ENCODE measurements around the gene FBL.
A peak's percentile ranks its signal among the peaks of the same experiment; 100 is the strongest.

FBL gene

GRCh38 chr19:39795001-39795400 lies 51.2 kb downstream of the FBL start:
- TF ChIP-seq, protein P1, sequence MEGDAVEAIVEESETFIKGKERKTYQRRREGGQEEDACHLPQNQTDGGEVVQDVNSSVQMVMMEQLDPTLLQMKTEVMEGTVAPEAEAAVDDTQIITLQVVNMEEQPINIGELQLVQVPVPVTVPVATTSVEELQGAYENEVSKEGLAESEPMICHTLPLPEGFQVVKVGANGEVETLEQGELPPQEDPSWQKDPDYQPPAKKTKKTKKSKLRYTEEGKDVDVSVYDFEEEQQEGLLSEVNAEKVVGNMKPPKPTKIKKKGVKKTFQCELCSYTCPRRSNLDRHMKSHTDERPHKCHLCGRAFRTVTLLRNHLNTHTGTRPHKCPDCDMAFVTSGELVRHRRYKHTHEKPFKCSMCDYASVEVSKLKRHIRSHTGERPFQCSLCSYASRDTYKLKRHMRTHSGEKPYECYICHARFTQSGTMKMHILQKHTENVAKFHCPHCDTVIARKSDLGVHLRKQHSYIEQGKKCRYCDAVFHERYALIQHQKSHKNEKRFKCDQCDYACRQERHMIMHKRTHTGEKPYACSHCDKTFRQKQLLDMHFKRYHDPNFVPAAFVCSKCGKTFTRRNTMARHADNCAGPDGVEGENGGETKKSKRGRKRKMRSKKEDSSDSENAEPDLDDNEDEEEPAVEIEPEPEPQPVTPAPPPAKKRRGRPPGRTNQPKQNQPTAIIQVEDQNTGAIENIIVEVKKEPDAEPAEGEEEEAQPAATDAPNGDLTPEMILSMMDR (IDR thresholded peaks at IDR 0.05), result no peak
- intact Hi-C loops (cut with DNase I; ENCODE audit: low total_unique reads), result loop anchor here (10.0 kb wide), 1 partner anchor 180 kb away; the partner anchor contains the start of gene PSMC4

GRCh38 chr19:39792999-39793546 lies 53.1 kb downstream of the FBL start:
- TF ChIP-seq, protein P1 (IDR thresholded peaks at IDR 0.05), result peak; percentile 84 to 85
- intact Hi-C loops (cut with DNase I; ENCODE audit: low total_unique reads), result loop anchor here (5.0 to 10.0 kb wide), 3 partner anchors 49 to 429 kb away; partner anchors contain the start of gene PSMC4
- Histone ChIP-seq H3K4me3 (peak overlapping the region; percentile 44 to 45), H3K27me3 (peaks cover 0 to 2% of the 10 kb centered on the region in 2 donors), H3K36me3 (no peaks in the 10 kb centered on the region), H3K27ac (no peak overlapping the region), H3K9me3 (peaks cover 0 to 6% (median 0%) of the 10 kb centered on the region in 3 donors), H3K4me1 (no peaks in the 10 kb centered on the region)
- DNase-seq, result peak; percentile 79 to 82

More at GRCh38 chr19:39795001-39795400, 51.2 kb downstream of the FBL start:
- Histone ChIP-seq H3K9me3 (no peaks in the 10 kb centered on the region), H3K36me3 (no peaks in the 10 kb centered on the region), H3K4me1 (no peaks in the 10 kb centered on the region), H3K27ac (no peak overlapping the region), H3K27me3 (peaks cover 0 to 2% of the 10 kb centered on the region in 2 donors), H3K4me3 (no peak overlapping the region)
- DNase-seq, result no peak

GRCh38 chr19:39788244-39788643 lies 57.9 kb downstream of the FBL start:
- H3K36me3 ChIP-seq, result no peaks in the 10 kb centered on the region
- TF ChIP-seq, protein P1 (IDR thresholded peaks at IDR 0.05), result no peak
- H3K27ac ChIP-seq, result no peak overlapping the region
- intact Hi-C loops (cut with DNase I; ENCODE audit: low total_unique reads), result no loop called here
- peaks cover 0 to 6% of the 10 kb centered on the region in 2 donors for H3K27me3 ChIP-seq
- H3K9me3 ChIP-seq, result peaks cover 0 to 10% (median 4%) of the 10 kb centered on the region in 3 donors
- no peaks in the 10 kb centered on the region for H3K4me1 ChIP-seq
- no peak for DNase-seq
- H3K4me3 ChIP-seq, result no peak overlapping the region

Measured in tibial artery (tissue), 4 donors.